GM19035 (cell line): ENCODE results near the gene ZNF280A.

Source experiments
- ATAC-seq: cut with Tn5 transposase; IDR thresholded peaks from one replicate; pipeline ENCODE4 v1.9.1; 2021; ENCODE audit not compliant: unreplicated experiment

ZNF280A gene

GRCh38 chr22:22520020-22520656 lies at the start of gene ZNF280A:
ZNF280A (minus strand) TSS chr22:22520270; CDS start chr22:22515630, 4,640 bp downstream.
- no peak for ATAC-seq

- no peak for ATAC-seq
Measured at GRCh38 chr22:22569218-22569617, 49.1 kb upstream of the ZNF280A start.

GRCh38 chr22:22565981-22566380 lies 45.9 kb upstream of the ZNF280A start:
- no peak for ATAC-seq

- no peak for ATAC-seq
Measured at GRCh38 chr22:22558972-22559603, 39.0 kb upstream of the ZNF280A start, which contains the start of gene PRAME. PRAME (minus strand) TSS chr22:22559265; CDS start chr22:22556832, 2,433 bp downstream.

GRCh38 chr22:22558071-22558971 lies 38.3 kb upstream of the ZNF280A start:
- ATAC-seq = no peak

GRCh38 chr22:22556995-22557925 lies 37.2 kb upstream of the ZNF280A start:
- no peak for ATAC-seq

GRCh38 chr22:22556578-22556977 lies 36.5 kb upstream of the ZNF280A start:
- ATAC-seq = no peak

- ATAC-seq = no peak
Measured at GRCh38 chr22:22555596-22555995, 35.5 kb upstream of the ZNF280A start.

- no peak for ATAC-seq
Measured at GRCh38 chr22:22554587-22555284, 34.7 kb upstream of the ZNF280A start.

- no peak for ATAC-seq
Measured at GRCh38 chr22:22553735-22554586, 33.9 kb upstream of the ZNF280A start.

- no peak for ATAC-seq
Measured at GRCh38 chr22:22553141-22553540, 33.1 kb upstream of the ZNF280A start.

GRCh38 chr22:22552630-22553029 lies 32.6 kb upstream of the ZNF280A start:
- no peak for ATAC-seq

- no peak for ATAC-seq
Measured at GRCh38 chr22:22550789-22551434, 30.8 kb upstream of the ZNF280A start.

GRCh38 chr22:22548910-22549309 lies 28.8 kb upstream of the ZNF280A start:
- no peak for ATAC-seq

GRCh38 chr22:22548317-22548716 lies 28.2 kb upstream of the ZNF280A start:
- no peak for ATAC-seq

GRCh38 chr22:22547692-22548300 lies 27.7 kb upstream of the ZNF280A start:
- ATAC-seq = no peak

GRCh38 chr22:22547226-22547625 lies 27.2 kb upstream of the ZNF280A start:
- ATAC-seq = no peak

- ATAC-seq = no peak
Measured at GRCh38 chr22:22546490-22546889, 26.4 kb upstream of the ZNF280A start.
